T-helper 17 cell (primary cell): ENCODE results near the gene NDRG4. TPM values are rescaled to one million over a fixed set of nuclear protein-coding genes. Genes with fewer than 3 reads are reported as not detected.

Experiments
- ATAC-seq: fragments of 150-1000 bp; cut with Tn5 transposase; 2 replicates; pipeline ENCODE4 v1.10.0; 2021; ENCODE audit warnings: mild to moderate bottlenecking, moderate library complexity
- DNase-seq, 3 donors: peaks; one replicate each; pipeline versions ENCODE4 v3.0.0 to v3.0.0-alpha.2; 2020 to 2021
- H3K9me3 ChIP-seq: one replicate; pipeline ENCODE4 v1.7.0; 2013; ENCODE audit warnings: low read length, mild to moderate bottlenecking; ENCODE audit not compliant: control insufficient read depth, poor library complexity, severe bottlenecking
- H3K27ac Mint-ChIP-seq: one replicate; pipeline ENCODE4 v1.8.0; 2022; ENCODE audit warnings: mild to moderate bottlenecking, moderate library complexity, mixed read lengths
- H3K27me3 Mint-ChIP-seq: one replicate; pipeline ENCODE4 v1.8.0; 2022; ENCODE audit warnings: mixed read lengths
- H3K36me3 Mint-ChIP-seq: one replicate; pipeline ENCODE4 v1.8.0; 2022; ENCODE audit warnings: low read depth, mixed read lengths
- H3K4me1 Mint-ChIP-seq: one replicate; pipeline ENCODE4 v1.8.0; 2022; ENCODE audit warnings: mild to moderate bottlenecking, mixed read lengths
- H3K4me3 Mint-ChIP-seq: one replicate; pipeline ENCODE4 v1.8.0; 2022; ENCODE audit warnings: mild to moderate bottlenecking, moderate library complexity, mixed read lengths
- total RNA-seq, 4 donors: library from RNA in 2 of 4; stranded (reverse) in 2 of 4; gene quantifications; one replicate each; pipeline ENCODE4 v1.2.3 and lab custom pipeline; 2022 to 2026

Gene NDRG4
- total RNA-seq, 2 donors from 2014 or later, result 0.90 to 1.3 TPM

DNA sequence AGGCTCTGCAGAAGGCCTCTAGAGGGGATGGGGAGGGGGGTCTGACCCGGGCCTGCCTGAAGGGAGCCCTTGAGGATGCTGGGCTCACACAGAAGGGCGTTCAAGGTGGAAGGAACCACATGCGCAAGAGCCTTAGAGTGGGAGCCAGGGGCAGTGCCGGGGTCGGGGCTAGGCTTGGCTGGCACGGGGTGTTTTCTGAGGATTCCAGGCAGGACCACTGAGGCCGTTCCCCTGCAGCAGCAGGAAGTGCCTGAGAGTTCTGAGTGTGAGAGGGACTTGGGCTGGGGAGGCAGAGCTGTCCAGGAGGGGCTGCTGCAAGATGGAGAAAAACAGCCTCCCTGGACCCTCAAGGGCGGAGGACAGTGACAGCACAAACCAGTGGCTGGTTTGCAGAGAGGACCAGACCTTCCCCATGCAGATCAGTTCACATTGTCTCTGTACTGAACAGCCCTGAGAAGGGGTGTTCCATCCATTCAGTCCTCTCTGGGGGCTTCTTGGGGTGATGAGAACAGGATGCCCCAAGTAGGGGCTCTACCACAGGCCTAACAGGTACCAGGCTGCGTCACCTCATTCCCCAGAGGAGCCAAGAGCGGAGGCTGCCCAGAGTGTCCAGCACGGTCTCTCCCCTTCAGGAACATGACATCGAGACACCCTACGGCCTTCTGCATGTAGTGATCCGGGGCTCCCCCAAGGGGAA is 3.4 kb downstream of the NDRG4 start:
- H3K4me3 Mint-ChIP-seq, result no peak overlapping the region

DNA sequence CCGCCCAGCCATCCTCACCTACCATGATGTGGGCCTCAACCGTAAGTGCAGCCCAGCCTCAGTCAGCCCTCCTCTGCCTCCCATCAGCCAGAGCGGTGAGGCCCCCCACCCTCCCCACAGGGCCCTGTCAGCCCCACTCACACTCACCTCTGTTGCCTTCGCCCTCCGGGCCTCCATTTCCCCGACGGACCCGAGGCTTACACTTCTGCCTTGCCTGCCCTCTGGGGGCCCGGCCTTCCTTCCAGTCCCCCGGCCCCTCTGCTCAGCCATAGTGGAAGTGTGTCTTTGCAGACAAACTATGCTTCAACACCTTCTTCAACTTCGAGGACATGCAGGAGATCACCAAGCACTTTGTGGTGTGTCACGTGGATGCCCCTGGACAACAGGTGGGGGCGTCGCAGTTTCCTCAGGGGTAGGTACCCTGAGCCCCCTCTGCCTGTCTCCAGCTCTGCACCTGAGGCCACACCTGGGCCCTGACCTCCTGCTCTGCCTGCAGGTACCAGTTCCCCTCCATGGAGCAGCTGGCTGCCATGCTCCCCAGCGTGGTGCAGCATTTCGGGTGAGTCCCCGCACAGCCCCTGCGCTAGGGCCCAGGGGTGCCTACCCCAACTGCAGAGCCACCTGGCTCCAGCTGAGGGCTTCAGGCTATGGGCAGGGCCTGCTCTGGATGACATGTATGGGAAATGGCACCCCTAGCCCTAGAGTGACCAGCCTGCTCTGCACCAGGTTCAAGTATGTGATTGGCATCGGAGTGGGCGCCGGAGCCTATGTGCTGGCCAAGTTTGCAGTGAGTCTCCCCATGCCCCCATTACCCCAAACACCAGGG is 4.1 kb downstream of the NDRG4 start:
- Mint-ChIP-seq H3K4me3 (no peak overlapping the region), H3K27me3 (peaks cover 11% of the 10 kb centered on the region), H3K27ac (no peak overlapping the region), H3K36me3 (no peaks in the 10 kb centered on the region), H3K4me1 (peaks cover 15% of the 10 kb centered on the region)
- H3K9me3 ChIP-seq, result no peaks in the 10 kb centered on the region
- DNase-seq, result no peak
- ATAC-seq, result no peak

More for the DNA sequence above, 3.4 kb downstream of the NDRG4 start:
- H3K9me3 ChIP-seq, result no peaks in the 10 kb centered on the region
- ATAC-seq, result no peak
- Mint-ChIP-seq H3K36me3 (no peaks in the 10 kb centered on the region), H3K4me1 (peaks cover 15% of the 10 kb centered on the region), H3K27ac (no peak overlapping the region), H3K27me3 (peaks cover 11% of the 10 kb centered on the region)
- no peak for DNase-seq

DNA sequence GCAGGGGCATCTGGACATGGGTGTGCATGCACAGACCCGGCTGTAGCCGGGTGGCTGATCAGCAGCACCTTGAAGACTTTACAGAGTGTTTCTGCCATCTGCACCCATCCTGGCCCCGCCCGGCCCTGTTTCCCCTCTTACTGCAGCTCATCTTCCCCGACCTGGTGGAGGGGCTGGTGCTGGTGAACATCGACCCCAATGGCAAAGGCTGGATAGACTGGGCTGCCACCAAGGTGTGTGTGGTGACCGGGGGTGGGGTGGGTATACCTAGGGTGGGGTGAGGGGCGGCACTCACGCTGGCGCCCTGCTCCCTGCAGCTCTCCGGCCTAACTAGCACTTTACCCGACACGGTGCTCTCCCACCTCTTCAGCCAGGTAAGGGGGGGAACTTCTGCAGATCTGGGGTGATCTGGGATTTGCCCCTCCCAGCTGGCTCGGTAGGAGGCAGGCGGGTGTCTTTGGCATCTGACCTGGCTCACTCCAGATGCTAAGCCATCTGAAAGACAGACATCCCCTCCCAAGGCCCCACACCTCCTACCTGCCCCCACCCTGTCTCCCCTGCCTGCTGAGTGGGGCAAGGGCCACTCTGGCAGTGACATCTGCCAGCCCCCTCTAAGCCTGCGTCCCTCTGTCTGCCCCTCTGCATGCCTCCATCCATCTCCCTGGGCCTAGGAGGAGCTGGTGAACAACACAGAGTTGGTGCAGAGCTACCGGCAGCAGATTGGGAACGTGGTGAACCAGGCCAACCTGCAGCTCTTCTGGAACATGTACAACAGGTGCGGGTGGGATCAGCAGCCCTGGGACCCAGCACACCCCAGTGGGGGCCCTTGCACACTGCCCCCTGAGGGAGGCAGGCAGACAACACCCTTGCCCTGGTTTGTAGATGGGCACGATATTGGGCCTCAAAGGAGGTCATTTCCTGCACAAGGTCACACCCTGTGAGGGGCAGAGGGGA is 6.6 kb downstream of the NDRG4 start:
- Mint-ChIP-seq H3K36me3 (no peaks in the 10 kb centered on the region), H3K27me3 (peaks cover 11% of the 10 kb centered on the region), H3K4me1 (peaks cover 9% of the 10 kb centered on the region), H3K4me3 (no peak overlapping the region), H3K27ac (peak overlapping the region; percentile 57)
- no peak for ATAC-seq
- no peak for DNase-seq
- H3K9me3 ChIP-seq, result no peaks in the 10 kb centered on the region

DNA sequence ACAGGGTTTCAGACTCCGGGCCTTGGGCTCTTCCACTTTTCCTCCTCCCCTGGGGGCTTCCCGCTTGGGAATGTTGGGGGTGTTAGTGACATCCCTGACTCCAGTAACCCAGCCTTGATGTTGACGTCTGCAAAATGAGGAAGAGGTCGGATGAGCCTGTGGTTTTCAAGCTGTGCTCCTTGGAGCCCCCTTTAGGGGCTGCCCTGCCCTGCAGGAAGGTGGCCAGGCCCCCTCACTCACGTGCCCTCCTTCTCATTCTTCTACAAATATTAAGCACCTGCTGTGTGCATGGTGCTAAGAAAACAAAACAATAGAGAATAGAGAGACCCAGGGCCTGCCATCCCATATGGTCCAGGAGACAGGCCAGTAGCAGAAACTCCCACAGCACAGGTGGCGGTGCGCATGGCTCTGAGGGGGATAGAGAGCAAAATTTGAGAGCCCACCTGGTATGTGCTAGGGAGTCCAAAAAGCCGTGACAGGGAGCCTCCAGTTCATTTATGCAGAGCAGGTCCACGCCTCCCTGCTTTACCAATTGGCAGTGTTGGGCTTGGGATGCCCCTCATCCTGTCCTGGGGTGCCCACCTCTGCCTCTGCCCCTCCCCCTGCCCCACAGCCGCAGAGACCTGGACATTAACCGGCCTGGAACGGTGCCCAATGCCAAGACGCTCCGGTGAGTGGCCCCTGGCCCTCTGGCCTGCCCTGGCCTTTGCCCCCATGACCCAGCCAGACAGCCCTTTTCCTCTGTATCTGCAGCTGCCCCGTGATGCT is 7.4 kb downstream of the NDRG4 start:
- peak overlapping the region; percentile 57 for H3K27ac Mint-ChIP-seq
- H3K4me3 Mint-ChIP-seq, result no peak overlapping the region
- H3K4me1 Mint-ChIP-seq, result peaks cover 12% of the 10 kb centered on the region
- no peaks in the 10 kb centered on the region for H3K36me3 Mint-ChIP-seq
- DNase-seq, result no peak
- H3K27me3 Mint-ChIP-seq, result peaks cover 10% of the 10 kb centered on the region
- no peak for ATAC-seq
- no peaks in the 10 kb centered on the region for H3K9me3 ChIP-seq

DNA sequence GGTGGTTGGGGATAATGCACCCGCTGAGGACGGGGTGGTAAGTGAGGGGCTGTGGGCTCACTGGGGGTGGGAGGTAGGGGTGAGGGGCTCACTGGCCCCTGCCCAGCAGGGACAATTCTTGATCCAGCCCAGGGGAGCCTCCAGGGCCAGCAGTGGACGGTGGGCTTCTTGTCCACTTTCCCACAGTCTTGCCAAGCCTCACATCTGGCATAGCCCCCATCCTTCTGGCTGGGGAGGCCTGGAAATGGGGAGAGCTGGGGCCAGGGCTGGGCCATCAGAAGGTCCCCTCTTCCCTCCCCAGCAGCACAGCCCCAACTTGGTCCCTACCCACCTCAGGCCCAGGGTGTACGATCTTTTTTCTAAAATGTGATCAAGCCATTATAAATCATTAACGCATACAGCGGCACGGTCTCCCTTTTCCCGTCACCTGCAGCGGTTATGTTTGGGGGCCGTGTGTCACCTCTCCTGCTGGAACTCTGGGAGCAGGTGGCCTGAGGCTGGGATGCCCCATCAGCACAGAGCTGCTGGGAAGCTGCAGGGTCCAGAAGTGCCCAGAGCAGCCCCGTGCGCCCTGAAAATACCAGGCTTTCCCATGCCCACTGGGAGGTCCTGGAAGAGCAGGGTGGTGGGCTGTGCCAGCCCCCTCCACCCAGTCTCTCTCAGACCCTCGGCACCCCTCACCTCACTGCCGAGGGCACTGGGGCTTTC is 8.2 kb downstream of the NDRG4 start:
- ATAC-seq (no peak), DNase-seq (no peak)
- no peaks in the 10 kb centered on the region for H3K36me3 Mint-ChIP-seq
- H3K4me3 Mint-ChIP-seq, result no peak overlapping the region
- H3K27me3 Mint-ChIP-seq, result peaks cover 3% of the 10 kb centered on the region
- H3K27ac Mint-ChIP-seq, result no peak overlapping the region
- peaks cover 12% of the 10 kb centered on the region for H3K4me1 Mint-ChIP-seq
- no peaks in the 10 kb centered on the region for H3K9me3 ChIP-seq

DNA sequence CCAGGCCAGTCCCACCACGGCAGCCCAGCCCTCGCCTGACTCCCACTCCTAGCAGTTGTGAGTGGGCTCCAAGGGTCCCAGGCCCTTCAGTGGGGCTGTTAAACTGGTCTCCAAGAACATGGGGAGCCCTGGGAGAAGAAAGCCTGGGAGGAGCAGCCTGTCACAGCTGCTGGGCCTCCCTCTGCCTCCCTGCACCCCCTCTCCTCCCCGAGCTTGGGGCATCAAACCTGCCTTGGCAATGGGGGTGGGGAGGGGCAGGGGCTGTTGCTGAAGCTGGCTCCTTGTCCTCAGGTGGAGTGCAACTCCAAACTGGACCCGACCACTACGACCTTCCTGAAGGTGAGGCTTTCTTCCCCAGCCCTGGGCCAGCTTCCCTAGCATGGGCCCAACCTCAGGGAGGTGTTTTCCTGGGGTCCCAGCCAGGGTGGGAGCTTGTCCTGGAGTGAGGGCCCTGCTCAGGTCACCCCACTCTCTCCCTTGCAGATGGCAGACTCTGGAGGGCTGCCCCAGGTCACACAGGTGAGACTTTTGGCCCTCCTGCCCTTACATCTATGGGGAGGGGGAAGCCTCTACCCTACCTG is 8.8 kb downstream of the NDRG4 start:
- Mint-ChIP-seq H3K27me3 (no peaks in the 10 kb centered on the region), H3K4me1 (peaks cover 12% of the 10 kb centered on the region), H3K4me3 (no peak overlapping the region), H3K27ac (no peak overlapping the region), H3K36me3 (no peaks in the 10 kb centered on the region)
- ATAC-seq (no peak), DNase-seq (no peak)
- H3K9me3 ChIP-seq, result no peaks in the 10 kb centered on the region

DNA sequence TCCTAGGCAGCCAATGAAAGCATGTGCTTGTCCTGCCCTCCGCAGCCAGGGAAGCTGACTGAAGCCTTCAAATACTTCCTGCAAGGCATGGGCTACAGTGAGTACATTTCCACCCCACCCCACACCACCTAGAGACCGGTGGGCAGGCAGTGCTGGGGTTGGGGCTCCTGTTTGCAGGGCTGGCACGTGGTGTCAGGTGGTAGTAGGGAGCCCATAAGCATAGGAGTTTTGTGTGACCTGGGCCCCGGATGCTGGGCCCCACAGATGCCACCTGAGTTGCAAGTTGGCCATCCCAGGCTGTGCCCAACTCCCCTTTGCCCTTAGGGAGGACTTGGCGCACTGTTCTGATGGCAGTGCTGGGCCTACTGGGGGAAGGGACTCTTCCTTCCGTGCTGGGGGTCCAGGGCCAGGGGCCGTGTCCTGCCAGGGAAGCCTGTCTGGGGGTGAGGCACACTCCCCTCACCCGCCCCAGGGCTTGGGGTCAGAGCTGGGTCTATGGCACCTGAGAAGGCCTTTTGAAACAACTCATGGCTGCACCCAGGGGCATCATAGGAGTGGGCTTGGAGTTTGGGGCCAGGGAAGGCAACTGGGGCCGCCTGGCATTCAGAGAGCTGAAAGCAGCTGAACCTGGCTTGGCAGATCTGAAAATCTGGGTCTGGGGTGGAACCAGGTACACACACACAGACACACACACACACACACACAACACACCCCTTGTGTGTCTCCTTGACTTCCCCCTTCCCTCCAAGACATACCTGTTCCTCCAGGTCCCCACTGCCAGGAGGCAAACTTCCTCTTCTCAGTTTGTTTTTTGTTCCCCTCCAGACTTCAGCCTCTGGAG is 9.5 kb downstream of the NDRG4 start:
- Mint-ChIP-seq H3K27ac (no peak overlapping the region), H3K36me3 (no peaks in the 10 kb centered on the region), H3K27me3 (no peaks in the 10 kb centered on the region), H3K4me3 (no peak overlapping the region), H3K4me1 (peaks cover 14% of the 10 kb centered on the region)
- H3K9me3 ChIP-seq, result no peaks in the 10 kb centered on the region
- ATAC-seq (no peak), DNase-seq (no peak)

DNA sequence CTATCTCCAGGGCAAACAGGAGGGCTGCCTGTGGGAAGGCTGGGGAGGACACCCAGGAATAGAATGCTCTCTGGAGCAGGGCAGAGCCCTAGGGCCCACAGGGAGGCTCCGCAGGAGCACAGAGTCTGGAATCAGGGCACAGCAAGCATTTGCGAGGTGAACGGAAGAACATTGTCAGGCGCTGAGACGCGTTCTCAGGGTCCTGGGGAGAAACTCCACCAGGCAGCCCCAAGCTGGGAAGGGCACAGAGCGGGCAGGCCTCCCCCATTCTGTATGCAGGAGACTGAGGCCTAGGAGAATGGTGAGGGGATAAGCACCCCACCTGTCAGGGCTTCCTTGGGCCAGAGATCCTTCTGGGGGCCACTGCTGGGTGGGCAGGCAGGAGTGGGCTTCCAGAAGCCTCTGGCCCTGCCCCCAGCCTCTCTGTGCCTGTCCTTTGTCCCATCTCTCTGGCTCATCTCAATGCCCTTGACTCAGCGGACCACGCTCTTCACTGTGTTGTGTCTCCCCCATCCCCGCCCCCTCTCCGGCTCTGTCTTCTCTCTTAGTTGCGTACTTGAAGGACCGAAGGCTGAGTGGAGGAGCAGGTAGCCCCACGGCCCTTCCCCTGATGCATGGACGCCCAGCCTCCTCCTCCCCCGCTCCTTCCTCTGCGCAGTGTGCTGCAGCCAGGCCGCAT is 10.3 kb downstream of the NDRG4 start:
- DNase-seq (no peak), ATAC-seq (no peak)
- Mint-ChIP-seq H3K36me3 (no peaks in the 10 kb centered on the region), H3K4me1 (peaks cover 20% of the 10 kb centered on the region), H3K27ac (no peak overlapping the region), H3K4me3 (no peak overlapping the region), H3K27me3 (no peaks in the 10 kb centered on the region)
- no peaks in the 10 kb centered on the region for H3K9me3 ChIP-seq

DNA sequence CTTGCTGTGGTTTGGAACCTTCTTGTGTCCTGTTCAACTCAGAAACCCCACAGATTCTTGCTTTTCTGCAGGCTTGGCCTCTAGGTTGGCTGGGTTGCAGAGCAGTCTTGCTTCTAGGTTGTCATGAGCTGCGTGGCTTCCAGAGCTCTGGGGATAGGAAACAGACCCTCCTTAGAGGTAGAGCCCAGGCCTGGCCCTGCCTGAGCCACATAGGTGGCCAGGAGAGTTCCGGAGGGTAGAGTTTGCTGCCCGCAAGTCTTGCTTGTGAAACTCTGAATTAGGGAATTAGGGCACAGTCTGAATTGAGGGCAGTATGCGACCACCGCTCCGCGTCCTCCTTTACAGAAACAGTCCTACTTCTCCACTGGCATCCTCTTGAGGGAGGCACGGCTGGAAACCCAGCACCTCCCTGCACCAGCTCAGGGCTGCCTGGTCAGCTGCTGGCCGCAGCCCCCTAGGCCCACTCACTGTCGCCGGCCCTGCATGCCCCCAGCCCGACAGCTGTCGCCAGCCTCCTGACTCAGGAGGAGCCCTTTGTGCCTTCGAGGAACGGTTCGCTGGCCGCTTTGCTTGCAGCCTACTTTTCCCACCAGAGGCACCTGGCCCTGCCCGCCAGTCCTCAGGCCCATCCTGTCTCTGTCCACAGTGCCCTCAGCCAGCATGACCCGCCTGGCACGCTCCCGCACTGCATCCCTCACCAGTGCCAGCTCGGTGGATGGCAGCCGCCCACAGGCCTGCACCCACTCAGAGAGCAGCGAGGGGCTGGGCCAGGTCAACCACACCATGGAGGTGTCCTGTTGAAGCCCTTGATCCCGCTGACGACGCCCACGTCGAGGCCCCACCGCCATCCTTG is 11.1 kb downstream of the NDRG4 start:
- DNase-seq (no peak), ATAC-seq (no peak)
- peak overlapping the region; percentile 51 for H3K27ac Mint-ChIP-seq
- no peak overlapping the region for H3K4me3 Mint-ChIP-seq
- H3K9me3 ChIP-seq, result no peaks in the 10 kb centered on the region
- peaks cover 20% of the 10 kb centered on the region for H3K4me1 Mint-ChIP-seq
- H3K27me3 Mint-ChIP-seq, result no peaks in the 10 kb centered on the region
- no peaks in the 10 kb centered on the region for H3K36me3 Mint-ChIP-seq
